OCI-LY7 (cell line): ENCODE data around the gene TMED6.

ENCODE experiments used
- CTCF ChIP-seq: fragments of 200-600 bp; sonication (generic); conservative IDR thresholded peaks from 2 replicates; pipeline ENCODE4 v1.5.1; 2014; ENCODE audit warnings: mild to moderate bottlenecking, antibody characterized with exemption, low read length, moderate library complexity, mixed read lengths
- EZH2phosphoT487 ChIP-seq: fragments of 200-600 bp; sonication (generic); IDR thresholded peaks from 2 replicates; pipeline ENCODE4 v1.6.1; 2018; ENCODE audit warnings: low read depth, borderline replicate concordance, mild to moderate bottlenecking, mixed run types, antibody characterized with exemption, low read length, moderate library complexity, mixed read lengths

GRCh38 chr16:69307856-69308255, 43.7 kb downstream of the TMED6 start:
- TF ChIP-seq CTCF (no peak), EZH2phosphoT487 (no peak)
